NCI-H510A treated with DMSO at 0.1 percent for 48 hours (cell line): ENCODE results near the gene ZNF664.

Experiments
- DNase-seq: peaks from one replicate; lab custom pipeline; 2025; lab: John Stamatoyannopoulos, UW

ZNF664 gene

DNA sequence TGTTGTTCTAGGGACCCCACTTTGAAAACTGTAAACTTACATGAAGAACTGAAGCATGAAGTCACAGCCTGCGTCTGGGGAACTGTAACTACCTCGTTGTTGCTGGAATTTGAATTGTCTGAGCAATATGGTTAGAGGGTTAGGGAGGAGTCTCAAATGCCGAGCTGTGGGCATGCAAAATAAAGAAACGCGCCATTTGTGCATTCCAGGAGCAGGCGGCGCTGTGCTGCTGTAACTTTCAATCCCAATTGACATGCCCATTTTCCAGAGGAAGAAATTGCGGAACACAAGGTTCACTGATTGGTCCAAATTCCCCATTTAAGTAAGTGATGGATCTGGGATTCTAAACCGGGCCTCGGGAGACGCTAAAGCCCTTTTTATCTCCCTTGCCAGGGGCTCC is 61.3 kb downstream of the ZNF664 start:
- no peak for DNase-seq

DNA sequence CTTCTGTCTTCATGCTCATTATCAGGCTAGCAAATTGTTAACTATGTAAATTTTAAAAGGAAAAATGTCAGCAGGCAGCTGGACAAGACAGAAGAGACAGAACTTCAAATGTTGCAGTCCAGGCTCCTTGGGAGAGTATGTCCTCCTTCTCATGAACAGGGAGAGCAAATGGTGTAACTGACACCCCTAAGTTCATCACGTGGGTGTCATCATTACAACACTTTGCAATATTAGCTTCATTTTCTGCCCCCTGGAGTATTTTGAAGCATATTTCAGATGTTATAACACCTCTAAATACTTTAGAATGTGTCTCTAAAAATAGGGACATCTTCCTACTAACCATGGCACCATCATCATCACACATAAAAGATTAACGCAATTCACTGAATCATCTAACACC is 62.1 kb downstream of the ZNF664 start:
- no peak for DNase-seq

DNA sequence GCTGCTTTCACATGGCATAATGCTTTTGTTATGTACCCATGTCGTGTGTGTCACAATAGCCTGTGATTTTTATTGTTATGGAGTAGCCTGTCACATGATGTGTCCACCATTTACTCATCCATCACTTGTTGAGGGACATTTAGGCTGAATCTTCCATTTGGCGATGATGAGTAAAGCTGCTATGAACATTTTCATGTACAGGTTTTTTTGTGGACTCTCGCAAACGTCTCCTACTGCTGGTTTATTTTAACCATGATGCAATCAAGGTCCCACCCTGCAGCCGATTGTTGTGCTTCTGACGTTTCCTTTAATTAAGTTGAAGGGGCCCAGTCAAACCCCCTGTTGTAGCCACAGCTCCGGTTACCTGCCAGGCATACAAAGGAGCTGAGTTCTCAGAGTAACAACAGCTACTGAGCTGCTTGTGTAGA is 63.2 kb downstream of the ZNF664 start:
- no peak for DNase-seq

DNA sequence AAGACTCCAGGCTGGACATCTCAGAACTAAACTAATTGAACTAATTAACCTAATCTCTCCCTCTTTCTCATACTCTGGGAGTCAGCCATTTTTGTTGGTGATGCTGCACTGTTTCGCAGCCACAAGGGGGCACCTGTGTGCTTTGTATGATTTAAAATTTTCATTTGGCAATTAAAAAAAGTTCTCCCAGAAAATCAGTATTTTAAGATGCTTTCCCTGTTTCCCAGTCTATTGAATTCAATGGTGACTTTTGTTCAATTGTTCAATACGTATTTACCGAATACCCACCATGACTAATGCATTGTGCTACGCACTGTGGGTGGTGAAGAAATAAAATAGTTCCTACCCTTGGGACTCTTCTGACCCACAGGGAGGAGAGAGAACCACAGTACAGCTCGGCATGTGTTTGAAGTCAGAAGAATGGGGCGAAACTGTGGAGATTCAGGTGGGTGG is 63.7 kb downstream of the ZNF664 start:
- DNase-seq, result peak; percentile 67

DNA sequence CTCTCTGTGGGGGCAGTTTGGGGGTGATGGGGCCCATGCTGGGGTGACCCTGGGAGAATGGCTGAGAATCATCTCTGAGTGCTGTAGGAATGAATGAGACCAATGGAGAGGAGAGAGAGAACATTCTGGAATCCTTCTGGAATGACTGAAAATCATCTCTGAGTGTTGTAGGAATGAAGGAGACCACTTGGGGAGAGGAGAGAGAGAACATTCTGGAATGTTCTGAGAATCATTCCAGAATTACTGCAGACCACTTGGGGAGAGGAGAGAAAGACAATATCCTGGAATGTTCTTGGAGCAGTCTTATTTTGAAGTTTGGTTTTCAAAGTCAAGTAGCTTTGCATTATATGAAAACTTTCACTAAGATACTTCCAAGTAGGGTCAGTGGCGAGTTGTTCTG is 64.3 kb downstream of the ZNF664 start:
- no peak for DNase-seq

DNA sequence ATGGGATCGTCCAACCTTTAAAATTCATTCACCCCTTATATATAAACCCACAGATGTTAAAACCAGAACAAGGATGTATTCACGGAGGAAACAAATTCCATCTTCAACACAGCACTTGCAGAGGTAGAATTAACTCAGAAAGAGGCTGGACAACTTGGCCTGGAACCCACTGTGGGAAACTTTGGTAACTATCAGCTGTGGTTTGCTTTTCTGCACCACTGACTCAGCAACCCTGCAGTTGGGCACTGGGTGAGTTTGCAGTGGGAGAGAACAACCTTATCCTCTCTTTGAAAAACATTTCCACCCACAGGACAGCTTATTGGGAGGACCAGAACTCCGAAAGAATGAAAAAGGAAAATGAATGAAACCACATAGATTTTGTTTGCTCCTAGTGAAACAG is 66.3 kb downstream of the ZNF664 start:
- no peak for DNase-seq

DNA sequence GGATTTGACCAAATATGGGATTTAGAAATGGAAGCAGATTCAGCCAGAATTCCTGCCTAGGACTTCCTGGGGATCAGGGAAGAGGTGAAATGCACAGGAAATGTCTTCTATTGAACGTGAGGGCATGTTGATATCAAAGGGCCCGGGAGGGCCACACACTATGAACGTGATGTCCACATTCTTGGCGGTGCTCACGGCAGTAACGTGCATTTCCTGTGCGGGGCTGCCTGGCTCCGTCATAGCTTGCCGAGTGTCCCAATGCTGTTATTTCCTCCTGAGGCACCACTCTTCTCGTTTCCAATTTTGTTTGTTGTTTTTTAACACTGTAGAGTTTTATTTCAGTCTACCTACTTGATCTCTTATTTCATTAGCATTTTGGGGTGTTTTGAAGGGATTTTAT is 67.3 kb downstream of the ZNF664 start:
- DNase-seq, result no peak

DNA sequence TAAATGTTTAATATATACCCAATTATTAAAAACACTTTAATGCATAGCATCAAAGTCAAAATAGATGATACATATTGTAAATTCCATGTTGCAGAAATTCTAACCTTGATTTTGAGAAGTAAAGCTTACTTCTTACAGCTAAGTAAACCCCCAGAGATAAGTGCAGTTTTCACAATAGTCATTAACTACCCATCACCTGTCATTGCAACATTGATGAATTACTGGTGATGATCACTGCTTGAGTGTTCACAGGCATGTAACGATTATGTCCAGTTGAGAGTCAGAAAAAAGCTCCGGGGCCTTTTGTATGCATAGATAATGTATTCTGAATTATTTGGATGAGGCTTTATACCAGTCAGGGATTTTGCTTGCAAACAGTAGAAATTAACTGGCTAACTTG is 67.7 kb downstream of the ZNF664 start:
- DNase-seq, result no peak

DNA sequence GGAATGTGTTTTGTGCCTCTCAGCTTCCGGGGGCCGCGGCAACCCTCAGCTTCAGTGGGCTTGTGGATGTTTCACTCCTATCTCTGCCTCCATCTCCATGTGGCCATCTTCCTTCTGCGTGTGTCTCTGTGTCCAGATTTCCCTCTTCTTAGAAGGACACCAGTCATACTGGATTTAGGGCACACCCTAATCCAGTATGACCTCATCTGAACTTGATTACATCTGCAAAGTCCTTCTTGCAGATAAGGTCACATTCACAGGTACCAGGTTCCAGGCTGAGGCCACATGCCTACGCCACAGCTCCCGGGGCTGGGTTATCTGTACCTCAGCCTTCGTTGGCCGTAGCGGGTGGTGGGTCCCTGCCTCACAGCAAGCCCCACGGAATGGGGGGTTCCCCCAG is 68.9 kb downstream of the ZNF664 start:
- DNase-seq, result no peak

DNA sequence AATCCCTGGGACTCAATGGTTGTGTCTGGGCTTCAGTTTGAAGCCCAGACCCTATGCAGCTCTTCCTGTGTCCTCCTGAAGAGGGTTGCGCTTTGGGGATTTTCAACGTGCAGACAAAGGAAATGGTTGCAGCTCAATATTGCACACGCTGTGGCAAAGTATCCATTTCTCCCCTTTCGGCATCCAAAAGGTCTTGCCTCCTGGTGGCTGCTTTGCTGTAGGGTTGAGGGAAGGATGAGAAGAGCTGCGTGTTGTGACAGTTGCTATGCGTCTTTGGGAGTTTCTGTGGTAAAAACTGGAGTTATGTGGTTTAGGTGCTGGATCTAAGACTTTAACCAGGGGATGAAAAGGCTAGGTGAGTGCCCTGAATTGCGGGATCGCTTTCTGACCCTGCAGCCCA is 71.0 kb downstream of the ZNF664 start:
- no peak for DNase-seq

DNA sequence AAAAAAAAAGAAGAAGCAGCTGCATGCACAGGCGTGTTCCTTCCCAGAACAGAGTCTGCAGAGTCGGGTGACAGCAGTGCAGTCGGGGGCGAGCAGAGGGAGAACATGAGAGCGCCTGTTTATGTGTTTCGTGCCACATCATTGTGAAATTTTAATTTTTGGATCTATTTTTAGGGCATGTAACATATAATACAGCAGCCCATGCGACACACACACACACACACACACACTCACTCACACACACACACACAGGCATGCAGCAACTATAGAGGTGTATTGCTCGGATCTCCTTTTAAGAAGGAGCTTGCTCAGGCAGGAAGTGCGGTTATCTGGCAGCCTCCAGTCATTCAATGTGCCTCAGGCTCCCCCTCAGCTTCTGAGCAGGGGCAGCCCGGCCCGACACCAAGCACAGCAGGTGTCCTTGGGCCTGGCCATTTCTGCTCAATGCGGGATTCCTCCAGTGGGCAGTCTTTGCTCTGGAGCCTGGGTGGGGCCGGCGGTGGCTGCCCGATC is 71.8 kb downstream of the ZNF664 start:
- DNase-seq, result no peak

DNA sequence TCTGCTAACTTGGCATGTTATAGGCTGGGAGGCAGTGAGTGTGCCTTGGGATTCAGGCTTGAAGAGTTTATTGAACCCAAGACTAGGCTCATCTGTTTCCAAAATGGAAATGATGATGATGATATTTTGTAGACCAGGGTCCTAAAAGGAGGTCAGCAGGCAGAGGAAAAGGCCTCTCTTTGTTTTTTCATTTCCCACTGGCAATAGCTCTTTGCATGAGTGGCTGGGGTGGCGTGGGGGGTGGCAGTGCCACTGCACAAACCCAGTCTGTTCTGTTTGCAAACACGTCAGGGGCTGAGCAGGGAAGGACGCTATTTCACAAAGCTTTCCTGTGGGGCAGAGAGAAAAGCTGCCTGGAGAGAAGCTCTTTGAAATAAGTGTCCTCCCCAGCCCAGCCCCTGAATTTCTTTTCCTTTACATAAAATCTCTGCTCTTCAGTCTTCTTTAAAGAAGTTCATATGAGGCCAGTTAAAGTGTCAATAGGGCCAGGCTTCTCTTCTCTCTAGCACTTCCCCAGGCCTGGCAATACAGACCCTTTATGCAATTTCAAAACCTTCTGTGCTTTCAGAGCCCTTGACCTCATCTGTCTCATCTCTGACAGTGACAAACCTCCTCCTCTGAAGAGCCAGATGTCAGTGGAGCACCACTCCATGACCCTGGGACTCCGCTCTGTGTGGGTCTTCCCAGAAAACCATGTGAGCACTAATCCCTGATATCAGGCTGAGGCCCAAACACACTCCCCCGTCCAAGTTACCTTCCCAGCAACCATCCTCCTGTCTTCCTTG is 72.8 kb downstream of the ZNF664 start:
- DNase-seq, result no peak

DNA sequence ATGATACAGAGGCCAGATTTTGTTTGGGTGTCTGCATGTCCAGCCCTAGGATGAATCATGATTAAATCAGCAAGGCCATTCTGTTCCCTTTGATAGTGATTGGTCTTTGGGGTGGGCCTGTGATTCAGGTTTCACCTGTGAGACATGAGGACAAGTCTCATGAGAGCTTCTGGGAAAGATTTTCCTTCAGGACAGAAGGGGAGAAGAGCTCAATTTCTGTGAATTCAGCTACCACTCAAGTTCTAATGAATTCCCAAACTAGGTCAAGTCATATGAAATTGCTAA is 73.4 kb downstream of the ZNF664 start:
- DNase-seq, result no peak

DNA sequence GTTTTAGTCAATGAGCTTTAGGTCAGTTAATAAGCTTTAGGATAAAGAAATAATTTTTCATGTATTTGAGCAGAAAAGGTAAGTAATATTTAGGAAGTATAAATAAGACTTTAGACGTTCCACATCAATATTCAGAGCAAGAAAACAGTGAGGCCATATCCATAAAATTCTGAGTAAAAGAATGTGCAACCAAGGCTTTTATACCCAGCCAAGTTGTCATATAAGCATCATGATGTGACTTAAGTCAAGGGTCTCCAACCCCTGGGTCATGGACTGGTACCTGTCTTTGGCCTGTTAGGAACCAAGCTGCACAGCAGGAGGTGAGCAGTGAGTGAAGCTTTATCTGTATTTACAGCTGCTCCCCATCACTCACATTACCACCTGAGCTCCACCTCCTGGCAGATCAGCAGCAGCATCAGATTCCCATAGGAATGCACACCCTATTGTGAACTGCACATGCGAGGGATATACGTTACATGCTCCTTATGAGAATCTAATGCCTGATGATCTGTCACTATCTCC is 74.1 kb downstream of the ZNF664 start:
- DNase-seq, result no peak

DNA sequence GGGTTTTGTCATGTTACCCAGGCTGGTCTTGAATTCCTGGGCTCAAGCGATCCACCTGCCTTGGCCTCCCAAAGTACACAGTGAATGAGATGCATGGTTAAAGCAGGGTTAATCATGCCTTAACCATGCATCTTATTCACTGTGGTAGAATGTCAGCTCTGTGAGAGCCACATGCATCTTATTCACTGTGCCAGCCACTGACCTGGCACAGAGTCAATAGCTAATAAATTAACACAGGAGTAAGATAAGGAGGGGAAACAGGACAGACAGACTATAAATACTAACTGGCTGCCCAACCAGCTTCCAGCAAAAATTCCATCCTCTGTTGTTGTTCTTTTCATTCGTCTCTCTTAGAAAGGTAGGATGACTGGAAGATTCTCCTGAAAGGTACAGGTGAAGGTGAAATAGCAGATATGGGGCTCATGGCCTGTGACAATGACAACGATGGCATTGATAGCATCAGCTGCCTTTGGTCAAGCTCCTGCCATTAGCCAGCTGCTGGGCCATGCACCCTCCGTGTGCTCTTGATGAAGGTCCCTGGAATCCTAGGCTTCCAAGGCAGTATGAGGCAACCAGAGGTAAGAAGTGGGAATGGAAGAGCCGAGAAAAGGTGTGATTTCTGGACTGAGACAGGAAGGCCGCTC is 76.6 kb downstream of the ZNF664 start:
- DNase-seq, result no peak

DNA sequence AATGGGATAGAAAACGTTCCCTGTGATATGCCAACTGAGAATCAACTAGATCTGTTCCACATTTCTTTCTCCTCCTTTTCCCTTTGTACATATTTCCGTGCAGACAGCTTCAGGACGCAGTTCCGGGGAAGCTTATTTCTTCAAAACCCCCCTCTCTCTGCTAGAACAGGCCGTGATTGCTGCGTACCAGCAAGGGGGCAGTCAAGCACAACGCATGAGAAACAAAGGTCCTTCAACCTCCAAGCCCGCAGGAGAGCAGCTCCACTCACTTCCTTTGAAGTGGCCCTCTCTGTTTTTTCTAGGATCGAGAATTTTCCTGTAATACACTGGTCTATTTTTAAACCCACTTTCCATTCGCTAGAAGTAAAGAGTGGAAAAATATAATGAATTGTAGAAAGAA is 80.8 kb downstream of the ZNF664 start:
- DNase-seq, result peak; percentile 83

DNA sequence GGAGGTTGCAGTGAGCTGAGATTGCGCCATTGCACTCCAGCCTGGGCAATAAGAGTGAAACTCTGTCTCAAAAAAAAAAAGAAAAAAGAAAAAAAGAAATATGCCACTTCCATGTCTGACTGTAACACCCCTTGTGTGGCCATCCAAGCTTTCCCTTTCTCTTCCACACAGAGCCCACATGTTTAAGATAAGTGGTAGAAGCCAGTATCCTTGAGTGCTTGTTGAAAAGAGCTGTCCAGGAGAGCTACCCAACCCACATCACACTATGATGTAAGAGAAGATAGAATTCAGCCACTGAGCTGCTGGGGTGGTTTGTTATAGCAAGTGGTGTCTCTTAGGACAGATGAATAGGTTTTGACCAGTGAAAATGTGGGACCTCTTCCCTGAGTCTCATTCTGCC is 82.1 kb downstream of the ZNF664 start:
- peak; percentile 31 for DNase-seq

DNA sequence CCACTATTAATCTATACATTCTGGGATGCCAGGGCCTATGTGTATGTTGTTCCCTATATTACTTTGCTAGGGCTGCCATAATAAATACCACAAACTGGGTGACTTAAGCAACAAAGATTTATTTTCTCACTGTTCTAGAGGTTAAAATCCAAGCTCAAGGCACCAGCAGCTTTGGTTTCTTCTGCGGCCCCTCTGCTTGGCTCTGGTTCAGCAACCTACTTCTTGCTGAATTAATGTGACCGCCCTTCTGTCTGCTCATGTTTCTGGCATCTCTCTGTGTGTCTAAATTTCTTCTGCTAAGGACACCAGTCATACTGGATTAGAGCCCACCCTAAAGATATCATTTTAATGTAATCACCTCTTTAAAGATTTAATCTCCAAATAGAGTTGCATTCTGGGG is 84.7 kb downstream of the ZNF664 start:
- no peak for DNase-seq

DNA sequence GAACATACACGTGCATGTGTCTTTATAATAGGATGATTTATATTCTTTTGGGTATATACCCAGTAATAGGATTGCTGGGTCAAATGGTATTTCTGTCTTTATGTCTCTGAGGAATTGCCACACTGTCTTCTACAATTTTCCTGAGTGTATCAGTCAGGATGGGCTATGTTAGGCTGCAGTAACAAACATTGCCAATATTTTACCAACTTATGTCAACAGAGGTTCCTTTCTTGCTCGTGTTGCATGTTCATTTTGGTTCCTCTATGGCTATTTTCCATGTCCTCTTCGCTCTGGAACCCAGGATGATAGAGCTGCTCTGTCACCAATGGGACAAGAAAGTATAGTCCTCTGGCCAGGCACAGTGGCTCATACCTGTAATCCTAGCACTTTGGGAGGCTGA is 86.7 kb downstream of the ZNF664 start:
- no peak for DNase-seq
